Mammary epithelial cell (primary cell): ENCODE results near the gene THPO.

ENCODE experiments used
- CTCF ChIP-seq, 2 donors: IDR thresholded peaks in 1 of 2; conservative IDR thresholded peaks in 1 of 2; 2 replicates each; pipeline ENCODE4 v1.5.1; 2011 to 2012; ENCODE audit warnings: inconsistent platforms in 2 of 2, low read length in 2 of 2, mild to moderate bottlenecking in 2 of 2, control low read depth in 1 of 2, low read depth in 1 of 2; ENCODE audit not compliant: insufficient read depth in 1 of 2; ENCODE audit errors: extremely low read depth in 1 of 2
- EZH2 ChIP-seq: IDR thresholded peaks from 2 replicates; pipeline ENCODE4 v1.6.1; 2012; ENCODE audit warnings: low read length, inconsistent platforms, borderline replicate concordance

- no peak for TF ChIP-seq CTCF (conservative IDR thresholded peaks at IDR 0.05 in 1 of 2, IDR thresholded peaks at IDR 0.05 in 1 of 2; ENCODE audit: extremely low read depth in 1 of 2, insufficient read depth in 1 of 2, low read depth in 1 of 2, low read length in 2 of 2)
- TF ChIP-seq EZH2 = no peak
Measured at GRCh38 chr3:184341925-184342324, 36.1 kb downstream of the THPO start.
